GM19438 (cell line): Measurements from ENCODE around the gene PIK3AP1.
"Not testable (repeated sequence)": the region's sequence is repeated elsewhere in the genome, so short reads cannot be mapped to it uniquely, and the experiment has no call there.

Experiments used
- ATAC-seq: cut with Tn5 transposase; IDR thresholded peaks from one replicate; pipeline ENCODE4 v1.9.1; 2021; ENCODE audit warnings: low read depth; ENCODE audit not compliant: unreplicated experiment

PIK3AP1 gene

DNA sequence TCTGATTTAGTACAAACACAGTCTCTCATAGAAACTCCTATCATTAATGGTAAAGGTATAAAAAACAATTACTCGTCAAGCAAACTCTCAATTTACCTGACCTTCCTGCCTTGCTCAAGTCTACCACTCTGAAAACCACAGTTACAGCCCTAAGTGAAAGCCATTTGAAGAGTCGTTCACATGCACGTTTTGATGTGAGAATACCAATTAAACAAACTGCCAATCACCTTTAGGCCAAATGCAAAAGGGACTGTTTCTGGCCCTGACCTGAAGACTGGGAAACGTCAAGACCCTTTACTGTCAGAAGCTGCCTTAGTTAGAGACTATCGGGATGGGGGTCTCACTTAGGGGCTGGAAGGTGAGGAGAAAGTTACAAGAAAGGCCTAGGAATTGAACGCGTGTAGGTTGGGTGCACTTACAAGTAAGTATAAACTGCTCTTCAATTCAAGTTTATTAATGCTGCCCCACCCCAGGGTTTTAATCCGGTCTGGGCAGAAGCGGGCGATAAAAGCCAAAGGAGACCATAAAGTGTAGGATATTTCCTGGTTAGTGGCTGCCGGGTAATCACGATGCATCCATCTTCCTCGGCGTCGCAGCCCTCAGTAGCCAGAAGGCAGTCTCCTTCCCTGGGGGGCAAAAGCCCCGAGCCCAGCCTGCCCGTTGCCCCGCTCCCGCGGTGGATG lies 134.4 kb downstream of the PIK3AP1 start:
- peak; percentile 22 for ATAC-seq

GRCh38 chr10:96584474-96584873 lies 135.8 kb downstream of the PIK3AP1 start:
- no peak for ATAC-seq

DNA sequence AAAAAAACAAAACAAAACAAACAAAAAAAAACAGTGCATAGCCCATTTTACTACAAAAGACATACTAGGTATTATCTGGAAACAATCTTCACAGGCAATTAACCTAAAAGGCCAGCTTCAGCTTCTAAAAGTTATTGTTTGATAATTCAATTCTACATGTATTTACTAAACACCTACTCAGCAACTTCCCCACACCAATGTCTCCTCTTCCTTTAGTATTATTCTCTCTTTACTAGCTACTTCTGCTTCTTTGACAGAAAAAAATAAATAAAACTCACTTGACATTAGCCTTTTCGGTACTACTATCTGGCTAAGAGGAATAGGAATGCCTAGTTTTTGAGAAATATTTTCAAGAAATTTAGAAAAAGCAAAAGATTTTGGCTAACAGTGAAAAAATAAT lies 136.3 kb downstream of the PIK3AP1 start:
- no peak for ATAC-seq

GRCh38 chr10:96579133-96579532 lies 141.2 kb downstream of the PIK3AP1 start:
- no peak for ATAC-seq

DNA sequence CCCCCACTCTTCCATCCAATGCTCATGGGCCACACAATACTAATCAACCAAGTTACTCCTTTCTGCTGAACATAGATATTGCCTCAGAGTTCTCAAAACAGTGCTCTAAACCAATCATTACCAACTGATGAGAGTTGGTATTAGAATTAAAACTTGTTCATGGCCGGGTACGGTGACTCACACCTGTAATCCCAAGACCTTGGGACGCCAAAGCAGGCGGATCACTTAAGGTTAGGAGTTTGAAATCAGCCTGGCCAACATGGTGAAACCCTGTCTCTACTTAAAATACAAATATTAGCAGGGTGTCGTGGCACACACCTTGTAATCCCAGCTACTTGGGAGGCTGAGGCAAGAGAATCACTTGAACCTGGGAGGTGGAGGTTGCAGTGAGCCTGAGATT lies 141.7 kb downstream of the PIK3AP1 start:
- no peak for ATAC-seq

DNA sequence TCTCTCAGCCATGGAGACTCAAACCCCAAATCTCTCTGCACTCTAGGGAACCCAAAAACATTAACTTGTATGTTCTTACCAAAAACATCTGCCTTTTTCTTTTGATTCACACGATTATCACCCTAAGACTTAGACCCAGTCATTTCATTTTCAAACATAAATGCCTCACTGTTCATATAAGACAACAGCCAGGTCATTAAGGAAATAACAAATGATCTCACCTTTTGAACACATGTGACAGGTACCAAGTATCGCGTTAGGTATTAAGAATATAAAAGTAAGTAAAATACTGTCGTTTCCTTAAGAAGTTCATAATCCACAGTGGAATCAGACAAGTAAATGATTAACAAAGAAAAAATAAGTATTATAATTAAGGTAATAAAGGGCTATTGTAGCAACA lies 142.3 kb downstream of the PIK3AP1 start:
- no peak for ATAC-seq

DNA sequence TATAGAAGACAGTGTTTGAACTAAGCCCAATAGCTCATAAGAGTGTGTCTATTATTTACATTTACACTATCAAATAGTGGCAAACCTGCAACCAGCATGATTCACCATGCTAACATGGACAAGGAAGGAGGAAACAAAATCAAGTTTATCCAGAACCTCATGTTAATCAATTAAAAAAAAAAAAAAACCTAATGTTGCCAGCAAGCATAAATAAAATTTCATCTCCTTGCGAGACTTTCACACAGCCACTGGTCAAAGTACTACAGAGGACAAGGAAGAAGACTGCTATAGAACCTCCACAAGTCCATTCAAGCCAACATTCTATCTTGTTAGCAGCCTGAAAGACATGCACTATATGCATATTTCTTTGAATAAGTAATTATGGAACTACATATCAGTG lies 143.2 kb downstream of the PIK3AP1 start:
- no peak for ATAC-seq

DNA sequence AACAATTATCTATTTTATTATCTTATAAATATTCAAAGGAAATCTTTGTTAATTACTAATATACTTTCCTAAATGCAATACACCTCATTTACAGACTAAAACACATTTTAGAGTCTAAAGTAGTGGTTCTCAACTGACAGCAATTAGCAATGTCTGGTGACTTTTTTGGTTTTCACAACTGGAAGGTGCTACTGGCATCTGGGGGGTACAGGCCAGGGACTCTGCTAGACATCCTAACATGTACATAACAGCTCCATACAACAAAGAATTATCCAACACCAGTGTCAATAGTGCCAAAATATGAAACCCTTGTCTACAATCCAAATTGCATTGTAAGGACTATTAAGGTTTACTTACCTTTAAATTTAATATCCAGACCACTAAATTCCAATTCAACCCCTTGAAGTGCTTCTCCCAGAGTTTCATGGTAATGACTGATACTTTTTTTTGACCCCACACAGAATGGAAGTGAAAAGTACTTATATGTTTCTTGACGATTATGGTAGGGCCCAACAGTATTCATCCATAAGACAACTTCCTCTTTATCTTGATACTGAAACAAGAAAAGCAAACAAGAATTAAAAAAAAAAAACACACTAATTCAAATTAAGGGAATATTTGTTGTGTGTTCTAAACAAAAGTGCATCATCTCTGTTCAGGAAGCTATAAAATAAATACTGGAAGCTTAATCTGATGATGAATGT lies 143.9 kb downstream of the PIK3AP1 start:
- ATAC-seq, result no peak

GRCh38 chr10:96574564-96574963 lies 145.8 kb downstream of the PIK3AP1 start:
- ATAC-seq, result not testable (repeated sequence)

- no peak for ATAC-seq
These were observed 147.3 kb downstream of the PIK3AP1 start for GRCh38 chr10:96573036-96573435.

- ATAC-seq, result no peak
These were observed 149.0 kb downstream of the PIK3AP1 start for GRCh38 chr10:96570983-96571964.

- no peak for ATAC-seq
These were observed 149.8 kb downstream of the PIK3AP1 start for GRCh38 chr10:96570511-96570910.

DNA sequence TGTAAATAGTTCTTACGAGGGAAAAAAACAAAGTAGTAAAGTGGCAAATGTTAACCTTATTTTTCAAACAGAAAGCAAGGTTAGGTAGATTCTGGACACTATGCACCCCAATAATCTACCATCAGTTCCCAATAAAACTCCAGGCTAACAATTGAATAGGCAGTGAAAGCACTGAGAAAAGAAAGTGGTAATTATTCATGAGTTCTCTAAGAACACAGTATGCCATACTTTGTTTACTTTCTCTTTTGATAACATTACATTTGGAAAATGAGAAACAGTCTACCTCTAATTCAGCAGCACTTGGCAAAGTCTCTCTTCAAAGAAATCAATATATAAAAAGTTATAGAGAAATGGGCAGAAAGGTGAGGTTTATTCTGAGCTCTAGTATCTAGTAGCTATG lies 151.9 kb downstream of the PIK3AP1 start:
- no peak for ATAC-seq

GRCh38 chr10:96565774-96566173 lies 154.5 kb downstream of the PIK3AP1 start:
- ATAC-seq, result no peak

- no peak for ATAC-seq
These were observed 159.1 kb downstream of the PIK3AP1 start for GRCh38 chr10:96560966-96561887.

- no peak for ATAC-seq
These were observed 159.8 kb downstream of the PIK3AP1 start for GRCh38 chr10:96560489-96560888.

- ATAC-seq, result no peak
These were observed 164.3 kb downstream of the PIK3AP1 start for GRCh38 chr10:96556003-96556402.

- ATAC-seq, result no peak
These were observed 165.0 kb downstream of the PIK3AP1 start for GRCh38 chr10:96555330-96555729.

DNA sequence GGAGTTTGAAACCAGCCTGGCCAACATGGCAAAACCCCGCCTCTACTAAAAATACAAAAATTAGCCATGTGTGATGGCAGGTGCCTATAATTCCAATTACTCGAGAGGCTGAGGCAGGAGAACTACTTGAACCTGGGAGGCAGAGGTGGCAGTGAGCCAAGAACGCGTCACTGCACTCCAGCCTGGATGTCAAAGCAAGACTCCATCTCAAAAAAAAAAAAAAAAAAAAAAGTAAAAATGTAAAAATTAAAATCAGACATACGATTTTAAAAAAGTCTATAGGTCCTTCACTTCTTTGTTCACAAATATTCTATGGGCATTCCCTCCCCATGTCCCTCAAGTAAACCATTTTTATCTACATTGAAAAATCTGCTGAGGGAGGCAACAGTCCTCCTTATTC lies 171.7 kb downstream of the PIK3AP1 start:
- ATAC-seq, result no peak

DNA sequence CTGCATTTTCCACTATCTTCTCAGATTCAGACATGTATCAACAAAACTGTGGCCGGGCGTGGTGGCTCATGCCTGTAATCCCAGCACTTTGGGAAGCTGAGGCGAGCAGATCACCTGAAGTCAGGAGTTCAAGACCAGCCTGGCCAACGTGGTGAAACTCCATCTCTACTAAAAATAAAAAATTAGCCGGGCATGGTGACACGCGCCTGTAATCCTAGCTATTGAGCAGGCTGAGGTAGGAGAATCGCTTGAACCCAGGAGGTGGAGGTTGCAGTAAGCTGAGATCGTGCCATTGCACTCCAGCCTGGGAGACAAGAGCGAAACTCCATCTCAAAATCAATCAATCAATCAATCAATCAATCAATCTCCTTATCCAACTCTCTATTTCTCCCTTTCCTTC lies 174.8 kb downstream of the PIK3AP1 start:
- ATAC-seq, result not testable (repeated sequence)
